Activated gamma-delta T cell treated with anti-CD3 and anti-CD28 coated beads, Interleukin-2, amount 50 U/mL, for 16 hours (primary cell): Measurements from ENCODE around the gene NAA40.
A peak's percentile ranks its signal among the peaks of the same experiment; 100 is the strongest.
"Not testable (repeated sequence)": the region's sequence is repeated elsewhere in the genome, so short reads cannot be mapped to it uniquely, and the experiment has no call there.

ENCODE experiments used
- DNase-seq: peaks from one replicate; pipeline ENCODE4 v3.0.0-alpha.2; 2020; ENCODE audit warnings: low read depth

The NAA40 gene

GRCh38 chr11:63939397-63939891 is 642 bp downstream of the NAA40 start:
- DNase-seq = no peak

GRCh38 chr11:63940786-63941185 is 2.0 kb downstream of the NAA40 start:
- no peak for DNase-seq

GRCh38 chr11:63941901-63942300 is 3.1 kb downstream of the NAA40 start:
- DNase-seq = no peak

- DNase-seq = no peak
Measured at GRCh38 chr11:63942803-63943202, 4.0 kb downstream of the NAA40 start.

- no peak for DNase-seq
Measured at GRCh38 chr11:63944987-63945386, 6.2 kb downstream of the NAA40 start.

- no peak for DNase-seq
Measured at GRCh38 chr11:63945477-63946163, 6.8 kb downstream of the NAA40 start.

GRCh38 chr11:63951779-63952536 is 13.2 kb downstream of the NAA40 start:
- DNase-seq = no peak

- no peak for DNase-seq
Measured at GRCh38 chr11:63952570-63952969, 13.8 kb downstream of the NAA40 start.

- no peak for DNase-seq
Measured at GRCh38 chr11:63958008-63958407, 19.2 kb downstream of the NAA40 start.

GRCh38 chr11:63961608-63962412 is 23.0 kb downstream of the NAA40 start:
- DNase-seq = no peak

GRCh38 chr11:63963895-63964294 is 25.1 kb downstream of the NAA40 start:
- DNase-seq = not testable (repeated sequence)

- DNase-seq = no peak
Measured at GRCh38 chr11:63966444-63966843, 27.6 kb downstream of the NAA40 start.

GRCh38 chr11:63969461-63969860 is 30.7 kb downstream of the NAA40 start:
- no peak for DNase-seq

- DNase-seq = no peak
Measured at GRCh38 chr11:63970902-63971301, 32.1 kb downstream of the NAA40 start.

GRCh38 chr11:63973912-63974258 is 35.1 kb downstream of the NAA40 start:
- not testable (repeated sequence) for DNase-seq

- DNase-seq = peak; percentile 92
Measured at GRCh38 chr11:63974259-63975143, 35.7 kb downstream of the NAA40 start, which contains the start of gene COX8A. TSS of gene COX8A (plus strand) at chr11:63974620. CDS start at chr11:63974681, 61 bp downstream.

- DNase-seq = no peak
Measured at GRCh38 chr11:63978551-63979239, 39.9 kb downstream of the NAA40 start.

- DNase-seq = no peak
Measured at GRCh38 chr11:63979426-63979825, 40.6 kb downstream of the NAA40 start.

GRCh38 chr11:63985812-63986155 is 47.0 kb downstream of the NAA40 start:
- peak; percentile 42 for DNase-seq

GRCh38 chr11:63986156-63986931 is 47.5 kb downstream of the NAA40 start, which contains the start of gene OTUB1:
TSS of gene OTUB1 (plus strand) at chr11:63986438. CDS start at chr11:63986457, 19 bp downstream.
- DNase-seq = peak; percentile 79
